ENCODE results near the gene TUBB4A.

DNA sequence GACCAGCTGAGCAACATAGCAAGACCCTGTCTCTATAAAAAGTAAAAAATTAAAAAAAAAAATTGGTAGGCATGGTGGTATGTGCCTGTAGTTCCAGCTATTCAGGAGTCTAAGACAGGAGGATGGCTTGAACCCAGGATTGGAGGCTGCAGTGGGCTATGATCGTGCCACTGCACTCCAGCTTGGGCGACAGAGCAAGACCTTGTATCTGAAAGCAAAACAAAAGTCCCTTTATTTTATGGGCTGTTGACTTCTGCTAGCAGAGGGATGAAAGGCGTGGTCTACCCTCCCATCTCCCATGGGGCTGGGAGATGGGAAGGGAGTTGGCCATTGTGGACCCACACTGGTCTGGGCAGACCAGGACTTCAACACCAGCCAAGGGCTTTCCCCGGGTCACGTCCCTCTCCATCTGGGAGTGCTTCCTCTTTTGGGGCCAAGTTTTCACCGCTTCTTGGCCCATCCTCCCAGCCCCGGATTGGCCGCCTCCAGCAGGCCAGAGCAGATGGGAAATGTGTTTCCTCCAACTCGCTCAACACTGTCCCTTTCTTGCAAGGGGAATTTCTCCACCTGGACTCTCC, 26.5 kb upstream of the TUBB4A start:
- TF ChIP-seq, protein P1, sequence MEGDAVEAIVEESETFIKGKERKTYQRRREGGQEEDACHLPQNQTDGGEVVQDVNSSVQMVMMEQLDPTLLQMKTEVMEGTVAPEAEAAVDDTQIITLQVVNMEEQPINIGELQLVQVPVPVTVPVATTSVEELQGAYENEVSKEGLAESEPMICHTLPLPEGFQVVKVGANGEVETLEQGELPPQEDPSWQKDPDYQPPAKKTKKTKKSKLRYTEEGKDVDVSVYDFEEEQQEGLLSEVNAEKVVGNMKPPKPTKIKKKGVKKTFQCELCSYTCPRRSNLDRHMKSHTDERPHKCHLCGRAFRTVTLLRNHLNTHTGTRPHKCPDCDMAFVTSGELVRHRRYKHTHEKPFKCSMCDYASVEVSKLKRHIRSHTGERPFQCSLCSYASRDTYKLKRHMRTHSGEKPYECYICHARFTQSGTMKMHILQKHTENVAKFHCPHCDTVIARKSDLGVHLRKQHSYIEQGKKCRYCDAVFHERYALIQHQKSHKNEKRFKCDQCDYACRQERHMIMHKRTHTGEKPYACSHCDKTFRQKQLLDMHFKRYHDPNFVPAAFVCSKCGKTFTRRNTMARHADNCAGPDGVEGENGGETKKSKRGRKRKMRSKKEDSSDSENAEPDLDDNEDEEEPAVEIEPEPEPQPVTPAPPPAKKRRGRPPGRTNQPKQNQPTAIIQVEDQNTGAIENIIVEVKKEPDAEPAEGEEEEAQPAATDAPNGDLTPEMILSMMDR (IDR thresholded peaks at IDR 0.05), result no peak
- TF ChIP-seq EZH2 (IDR thresholded peaks at IDR 0.05), result no peak
- no peak for TF ChIP-seq EZH2phosphoT487 (IDR thresholded peaks at IDR 0.05)
